Lower leg skin (tissue), 4 donors: ENCODE results near the gene UPP2. TPM values are rescaled to one million over a fixed set of nuclear protein-coding genes. Genes with fewer than 3 reads are reported as not detected.

ENCODE experiments used
- DNase-seq, 2 donors: peaks; one replicate each; pipeline ENCODE4 v3.0.0-alpha.2; 2019; ENCODE audit warnings: low spot score in 2 of 2
- H3K4me3 ChIP-seq: fragments of 200-600 bp; sonication (generic); 2 replicates; pipeline ENCODE4 v1.5.1; 2017; ENCODE audit warnings: mild to moderate bottlenecking, low read depth; ENCODE audit not compliant: poor library complexity, severe bottlenecking
- POLR2A ChIP-seq, 2 donors: fragments of 450-650 bp; IDR thresholded peaks; one replicate each; pipeline ENCODE4 v1.6.1; 2016 to 2017; ENCODE audit warnings: antibody characterized with exemption in 2 of 2, mild to moderate bottlenecking in 1 of 2, moderate library complexity in 1 of 2
- WGBS, 2 donors: methylation state at CpG; one replicate each; pipeline ENCODE4 v1.1.5; 2018; 5-methylcytosine and 5-hydroxymethylcytosine counted together
- intact Hi-C: fragments of 100-400 bp; cut with DNase I; formaldehyde crosslinking; loops from one replicate; pipeline ENCODE4 v1.15.0; 2023; ENCODE audit warnings: low total_unique reads
- total RNA-seq, 4 donors: library from RNA; depleted of rRNA; stranded (reverse); fragments of >200 nt; gene quantifications; one replicate each; pipeline ENCODE4 v1.1.0, GENCODE V29; 2016
- TF ChIP-seq, protein P1 (sequence below), 3 donors: fragments of 450-650 bp; IDR thresholded peaks; one replicate each; pipeline ENCODE4 v1.5.1; 2016; ENCODE audit warnings: antibody characterized with exemption in 3 of 3, mild to moderate bottlenecking in 3 of 3, moderate library complexity in 2 of 3

The UPP2 gene
- total RNA-seq, 4 donors from 2014 or later: not detected

DNA sequence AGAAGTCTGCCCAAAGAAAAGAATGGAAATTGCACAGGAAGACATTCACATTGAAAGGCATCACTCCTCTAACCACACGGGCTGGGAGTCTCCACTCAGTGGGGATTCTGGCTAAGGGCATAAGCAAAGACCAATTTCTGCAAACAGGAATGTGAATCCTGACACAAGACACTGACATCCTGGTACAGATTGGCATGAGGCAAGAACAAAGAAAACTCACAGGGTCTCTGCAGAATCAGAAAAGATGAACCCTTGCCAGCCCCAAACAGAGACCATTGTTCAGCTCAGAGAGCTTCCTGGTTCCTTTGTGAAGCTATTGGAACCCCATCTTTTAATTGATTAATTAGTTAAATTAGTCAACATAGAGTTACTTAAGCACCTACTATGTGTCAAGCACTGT lies 82.3 kb downstream of the UPP2 start:
- no peak for DNase-seq
- no peak overlapping the region for H3K4me3 ChIP-seq
- 50 to 52% methylated on average over 1 of the region's 1 CpG for WGBS, 2 donors
- intact Hi-C loops: no loop called here
- TF ChIP-seq, protein P1, sequence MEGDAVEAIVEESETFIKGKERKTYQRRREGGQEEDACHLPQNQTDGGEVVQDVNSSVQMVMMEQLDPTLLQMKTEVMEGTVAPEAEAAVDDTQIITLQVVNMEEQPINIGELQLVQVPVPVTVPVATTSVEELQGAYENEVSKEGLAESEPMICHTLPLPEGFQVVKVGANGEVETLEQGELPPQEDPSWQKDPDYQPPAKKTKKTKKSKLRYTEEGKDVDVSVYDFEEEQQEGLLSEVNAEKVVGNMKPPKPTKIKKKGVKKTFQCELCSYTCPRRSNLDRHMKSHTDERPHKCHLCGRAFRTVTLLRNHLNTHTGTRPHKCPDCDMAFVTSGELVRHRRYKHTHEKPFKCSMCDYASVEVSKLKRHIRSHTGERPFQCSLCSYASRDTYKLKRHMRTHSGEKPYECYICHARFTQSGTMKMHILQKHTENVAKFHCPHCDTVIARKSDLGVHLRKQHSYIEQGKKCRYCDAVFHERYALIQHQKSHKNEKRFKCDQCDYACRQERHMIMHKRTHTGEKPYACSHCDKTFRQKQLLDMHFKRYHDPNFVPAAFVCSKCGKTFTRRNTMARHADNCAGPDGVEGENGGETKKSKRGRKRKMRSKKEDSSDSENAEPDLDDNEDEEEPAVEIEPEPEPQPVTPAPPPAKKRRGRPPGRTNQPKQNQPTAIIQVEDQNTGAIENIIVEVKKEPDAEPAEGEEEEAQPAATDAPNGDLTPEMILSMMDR (IDR thresholded peaks at IDR 0.05): no peak
- no peak for TF ChIP-seq POLR2A (IDR thresholded peaks at IDR 0.05)

DNA sequence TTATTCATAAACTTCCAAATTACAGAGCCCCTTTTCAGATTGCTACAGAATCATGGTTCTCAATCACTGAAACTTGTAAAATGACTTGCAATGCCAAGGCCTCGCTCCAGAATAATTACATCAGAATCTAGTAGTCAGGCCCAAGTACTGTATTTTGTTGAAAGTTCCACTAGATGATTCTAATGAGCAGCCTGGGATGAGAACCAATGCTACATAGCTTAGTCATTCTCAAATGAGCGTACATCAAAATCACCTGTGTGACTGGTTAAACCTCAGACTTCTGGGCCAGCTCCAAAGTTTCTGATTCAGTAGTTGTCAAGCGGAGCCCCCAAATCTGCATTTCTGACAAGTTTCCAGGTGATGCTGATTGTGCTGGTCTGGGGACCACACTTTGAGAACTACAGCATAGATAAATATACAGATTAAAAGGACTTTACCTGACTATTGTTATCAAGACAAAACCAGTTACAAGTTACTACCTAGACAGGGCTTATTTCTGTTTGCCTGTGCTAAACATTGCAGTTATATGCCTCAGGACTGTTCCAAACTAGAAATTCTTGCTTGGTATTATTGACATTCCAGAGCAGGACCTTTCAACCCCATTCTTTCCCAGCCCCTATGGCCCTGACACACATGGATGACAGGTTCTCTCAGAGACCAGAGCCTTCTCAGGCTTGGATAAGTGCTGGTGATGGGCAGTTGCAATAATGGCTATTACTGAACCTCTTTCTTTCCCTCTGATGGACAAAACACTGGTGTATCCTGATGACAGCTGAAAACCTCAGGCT lies 83.1 kb downstream of the UPP2 start:
- WGBS, 2 donors: 42 to 49% methylated on average over 3 of the region's 3 CpGs
- no peak for TF ChIP-seq POLR2A (IDR thresholded peaks at IDR 0.05)
- TF ChIP-seq, protein P1 (IDR thresholded peaks at IDR 0.05): no peak
- no peak overlapping the region for H3K4me3 ChIP-seq
- DNase-seq: no peak
- intact Hi-C loops: no loop called here

Other genes with a start within 250 kb of the UPP2 start
- gene ACVR1, start 225.5 kb upstream of the UPP2 start, total RNA-seq: 10 to 100 TPM; 14.3 to 22.7 (median 15.2) TPM